HEK293 (cell line): ENCODE data around the gene TBX1.

Experiments used
- CTCF ChIA-PET: fragments of 350-600 bp; formaldehyde crosslinking; extraction: SDS; loops from one replicate; lab custom pipeline; 2021; ENCODE audit warnings: antibody characterized with exemption; lab: Yijun Ruan, JAX
- POLR2A ChIA-PET: fragments of 300-600 bp; formaldehyde crosslinking; extraction: SDS; loops from one replicate; lab custom pipeline; 2020; ENCODE audit warnings: antibody characterized with exemption, inconsistent platforms; lab: Yijun Ruan, JAX
- H3K27ac ChIP-seq: fragments of 200-500 bp; sonication (Bioruptor generic); 2 replicates; pipeline ENCODE4 v1.5.1; 2014; ENCODE audit warnings: low read depth, low read length, control low read depth, inconsistent platforms; ENCODE audit errors: extremely low read depth
- H3K36me3 ChIP-seq, 2 experiments: fragments of 200-500 bp in 1 of 2; sonication (Bioruptor generic) in 1 of 2; 1 replicate in 1 of 2; 2 replicates in 1 of 2; pipeline ENCODE4 v1.5.1; 2014 to 2017; ENCODE audit warnings: inconsistent platforms in 2 of 2, low read length in 2 of 2; ENCODE audit not compliant: control insufficient read depth in 2 of 2, insufficient read depth in 1 of 2
- H3K4me1 ChIP-seq: fragments of 200-500 bp; sonication (Bioruptor generic); 2 replicates; pipeline ENCODE4 v1.5.1; 2014; ENCODE audit warnings: mild to moderate bottlenecking, low read length, inconsistent platforms; ENCODE audit not compliant: control insufficient read depth, insufficient read depth
- H3K4me3 ChIP-seq: 2 replicates; pipeline ENCODE4 v1.5.1; 2011; ENCODE audit warnings: low read depth, mild to moderate bottlenecking, control low read depth, low read length, moderate library complexity
- H3K9me3 ChIP-seq: fragments of 200-500 bp; sonication (Bioruptor generic); 2 replicates; pipeline ENCODE4 v1.5.1; 2014; ENCODE audit warnings: low read depth, low read length, inconsistent platforms; ENCODE audit not compliant: control insufficient read depth, insufficient read depth
- BCL6B ChIP-seq: fragments of 450-650 bp; formaldehyde crosslinking; IDR thresholded peaks from 2 replicates; pipeline ENCODE4 v1.5.1; 2017; ENCODE audit warnings: missing biosample characterization, missing genetic modification characterization
- EGR2 ChIP-seq: fragments of 450-650 bp; formaldehyde crosslinking; IDR thresholded peaks from 2 replicates; pipeline ENCODE4 v1.5.1; 2016; ENCODE audit warnings: low read depth, missing biosample characterization, missing genetic modification characterization
- HOXD13 ChIP-seq: sonication (generic); formaldehyde crosslinking; IDR thresholded peaks from 2 replicates; pipeline ENCODE4 v1.8.0; 2022; ENCODE audit warnings: missing genetic modification reagents, borderline replicate concordance
- KLF17 ChIP-seq: fragments of 450-650 bp; formaldehyde crosslinking; IDR thresholded peaks from 2 replicates; pipeline ENCODE4 v1.5.1; 2016; ENCODE audit warnings: missing biosample characterization, missing genetic modification characterization
- PBX3 ChIP-seq: sonication (generic); formaldehyde crosslinking; IDR thresholded peaks from 2 replicates; pipeline ENCODE4 v1.8.1; 2022; ENCODE audit warnings: mild to moderate bottlenecking, moderate library complexity, missing genetic modification reagents
- REPIN1 ChIP-seq: fragments of 450-650 bp; formaldehyde crosslinking; IDR thresholded peaks from 2 replicates; pipeline ENCODE4 v1.5.1; 2017; ENCODE audit warnings: missing biosample characterization, missing genetic modification characterization, low read depth
- WT1 ChIP-seq: fragments of 450-650 bp; formaldehyde crosslinking; IDR thresholded peaks from 2 replicates; pipeline ENCODE4 v1.5.1; 2016; ENCODE audit warnings: missing biosample characterization, missing genetic modification characterization
- ZBTB11 ChIP-seq: fragments of 450-650 bp; formaldehyde crosslinking; conservative IDR thresholded peaks from 2 replicates; pipeline ENCODE4 v1.5.1; 2016; ENCODE audit warnings: low read depth, missing biosample characterization, missing genetic modification characterization
- ZNF174 ChIP-seq: fragments of 450-650 bp; formaldehyde crosslinking; IDR thresholded peaks from 2 replicates; pipeline ENCODE4 v1.5.0; 2017; ENCODE audit warnings: missing biosample characterization, mild to moderate bottlenecking, missing genetic modification characterization
- ZNF184 ChIP-seq: fragments of 450-650 bp; IDR thresholded peaks from 2 replicates; pipeline ENCODE4 v1.5.1; 2018; ENCODE audit warnings: missing biosample characterization, mild to moderate bottlenecking, missing genetic modification characterization
- ZNF202 ChIP-seq: fragments of 450-650 bp; formaldehyde crosslinking; IDR thresholded peaks from 2 replicates; pipeline ENCODE4 v1.5.1; 2016; ENCODE audit warnings: missing biosample characterization, missing genetic modification characterization, borderline replicate concordance
- ZNF23 ChIP-seq: fragments of 450-650 bp; formaldehyde crosslinking; IDR thresholded peaks from 2 replicates; pipeline ENCODE4 v1.5.1; 2016; ENCODE audit warnings: missing biosample characterization, missing genetic modification characterization, borderline replicate concordance
- ZXDB ChIP-seq: fragments of 450-650 bp; formaldehyde crosslinking; IDR thresholded peaks from 2 replicates; pipeline ENCODE4 v1.5.1; 2016; ENCODE audit warnings: missing biosample characterization, missing genetic modification characterization
- TF ChIP-seq, protein P1 (sequence below): fragments of 450-650 bp; formaldehyde crosslinking; IDR thresholded peaks from 2 replicates; pipeline ENCODE4 v1.5.1; 2016; ENCODE audit warnings: missing biosample characterization, missing genetic modification characterization
- TF ChIP-seq, protein P2 (sequence below): fragments of 450-650 bp; formaldehyde crosslinking; IDR thresholded peaks from 2 replicates; pipeline ENCODE4 v1.5.1; 2016; ENCODE audit warnings: missing biosample characterization, missing genetic modification characterization

TBX1 gene

GRCh38 chr22:19746726-19747125, 13.9 kb upstream of the TBX1 start:
- no peaks in the 10 kb centered on the region for H3K9me3 ChIP-seq
- no peaks in the 10 kb centered on the region for H3K36me3 ChIP-seq
- no peak overlapping the region for H3K27ac ChIP-seq
- ChIA-PET POLR2A (interaction anchor here (1.7 kb wide), 1 partner anchor 23 kb away, joined by 4 read pairs; no protein-coding TSS in a partner anchor), CTCF (interaction anchor here (0.6 to 4.4 kb wide), 4 partner anchors 10 to 223 kb away, joined by 3 to 19 read pairs (median 10); no protein-coding TSS in a partner anchor)
- H3K4me3 ChIP-seq = no peak overlapping the region
- no peaks in the 10 kb centered on the region for H3K4me1 ChIP-seq
- TF ChIP-seq ZXDB (no peak), ZNF202 (no peak), EGR2 (no peak), KLF17 (tag by site-specific recombination) (no peak), ZNF174 (tag by site-specific recombination) (no peak)

DNA sequence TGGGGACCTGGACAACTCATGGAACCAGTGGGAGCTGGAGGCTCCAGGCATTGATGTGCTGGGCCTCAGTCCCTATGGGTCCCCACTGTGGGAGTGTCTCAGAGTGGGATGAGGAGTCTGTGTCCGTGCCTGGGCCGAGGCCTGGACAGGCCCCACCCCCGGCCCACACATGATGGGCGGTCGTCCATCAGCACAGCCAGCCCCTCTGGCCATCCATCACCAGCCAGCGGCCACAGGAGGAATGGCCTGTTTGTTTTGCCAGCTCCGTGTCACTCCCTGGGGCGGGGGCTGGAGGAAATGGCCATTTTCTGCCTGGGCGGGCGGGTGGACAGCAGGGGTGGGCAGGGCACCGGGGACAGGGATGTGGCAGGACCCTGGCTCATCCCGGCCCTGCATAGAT, 13.0 kb upstream of the TBX1 start:
- Histone ChIP-seq H3K4me3 (no peak overlapping the region), H3K36me3 (no peaks in the 10 kb centered on the region), H3K9me3 (no peaks in the 10 kb centered on the region), H3K27ac (no peak overlapping the region), H3K4me1 (no peaks in the 10 kb centered on the region)
- CTCF ChIA-PET = interaction anchor here (2.7 to 4.4 kb wide), 2 partner anchors 17 to 163 kb away, joined by 12 to 19 read pairs; no protein-coding TSS in a partner anchor
- TF ChIP-seq BCL6B (tag by site-specific recombination) = no peak
- no peak for TF ChIP-seq ZBTB11 (tag by site-specific recombination)
- no peak for TF ChIP-seq REPIN1 (tag by site-specific recombination)
- no peak for TF ChIP-seq PBX3
- TF ChIP-seq, protein P1, sequence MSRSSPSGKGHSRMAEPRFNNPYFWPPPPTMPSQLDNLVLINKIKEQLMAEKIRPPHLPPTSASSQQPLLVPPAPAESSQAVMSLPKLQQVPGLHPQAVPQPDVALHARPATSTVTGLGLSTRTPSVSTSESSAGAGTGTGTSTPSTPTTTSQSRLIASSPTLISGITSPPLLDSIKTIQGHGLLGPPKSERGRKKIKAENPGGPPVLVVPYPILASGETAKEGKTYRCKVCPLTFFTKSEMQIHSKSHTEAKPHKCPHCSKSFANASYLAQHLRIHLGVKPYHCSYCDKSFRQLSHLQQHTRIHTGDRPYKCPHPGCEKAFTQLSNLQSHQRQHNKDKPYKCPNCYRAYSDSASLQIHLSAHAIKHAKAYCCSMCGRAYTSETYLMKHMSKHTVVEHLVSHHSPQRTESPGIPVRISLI (tag by site-specific recombination) = no peak
- no peak for TF ChIP-seq WT1 (tag by site-specific recombination)
- TF ChIP-seq ZNF184 = no peak
- TF ChIP-seq ZNF202 = no peak
- TF ChIP-seq ZNF23 (tag by site-specific recombination) = no peak
- TF ChIP-seq, protein P2, sequence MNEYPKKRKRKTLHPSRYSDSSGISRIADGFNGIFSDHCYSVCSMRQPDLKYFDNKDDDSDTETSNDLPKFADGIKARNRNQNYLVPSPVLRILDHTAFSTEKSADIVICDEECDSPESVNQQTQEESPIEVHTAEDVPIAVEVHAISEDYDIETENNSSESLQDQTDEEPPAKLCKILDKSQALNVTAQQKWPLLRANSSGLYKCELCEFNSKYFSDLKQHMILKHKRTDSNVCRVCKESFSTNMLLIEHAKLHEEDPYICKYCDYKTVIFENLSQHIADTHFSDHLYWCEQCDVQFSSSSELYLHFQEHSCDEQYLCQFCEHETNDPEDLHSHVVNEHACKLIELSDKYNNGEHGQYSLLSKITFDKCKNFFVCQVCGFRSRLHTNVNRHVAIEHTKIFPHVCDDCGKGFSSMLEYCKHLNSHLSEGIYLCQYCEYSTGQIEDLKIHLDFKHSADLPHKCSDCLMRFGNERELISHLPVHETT (tag by site-specific recombination) = no peak
- no peak for TF ChIP-seq HOXD13 (CRISPR knock-in tag)
- POLR2A ChIA-PET = no interaction called here
